Endodermal cell (in vitro differentiated cells): ENCODE data around the gene TNFRSF4. TPM values are rescaled to one million over a fixed set of nuclear protein-coding genes. Genes with fewer than 3 reads are reported as not detected.

ENCODE experiments used
- DNase-seq: peaks from one replicate; pipeline ENCODE4 v3.0.0-alpha.2; 2017
- H3K27ac ChIP-seq: 2 replicates; pipeline ENCODE4 v1.5.1; 2013; ENCODE audit warnings: mild to moderate bottlenecking, low read depth, low read length, moderate library complexity
- H3K27me3 ChIP-seq: 2 replicates; pipeline ENCODE4 v1.6.1; 2013; ENCODE audit warnings: mild to moderate bottlenecking, low read length, moderate library complexity; ENCODE audit not compliant: insufficient read depth, control insufficient read depth, poor library complexity, severe bottlenecking
- H3K36me3 ChIP-seq: 2 replicates; pipeline ENCODE4 v1.7.0; 2013; ENCODE audit warnings: mild to moderate bottlenecking, low read length, moderate library complexity; ENCODE audit not compliant: control insufficient read depth, insufficient read depth
- H3K4me1 ChIP-seq: one replicate; pipeline ENCODE4 v1.7.0; 2013; ENCODE audit warnings: low read length; ENCODE audit not compliant: control insufficient read depth, insufficient read depth
- H3K4me3 ChIP-seq: 2 replicates; pipeline ENCODE4 v1.5.1; 2013; ENCODE audit warnings: mild to moderate bottlenecking, low read length, moderate library complexity
- H3K9ac ChIP-seq: 2 replicates; pipeline ENCODE4 v1.6.1; 2013; ENCODE audit warnings: mild to moderate bottlenecking, low read length, moderate library complexity; ENCODE audit not compliant: poor library complexity, severe bottlenecking; ENCODE audit errors: extremely low read depth
- H3K9me3 ChIP-seq: 2 replicates; pipeline ENCODE4 v1.6.1; 2013; ENCODE audit warnings: mild to moderate bottlenecking, low read length, moderate library complexity; ENCODE audit not compliant: control insufficient read depth
- H3K27ac Mint-ChIP-seq: 2 replicates; pipeline ENCODE4 v1.8.0; 2020; ENCODE audit warnings: mixed read lengths
- H3K27me3 Mint-ChIP-seq: 2 replicates; pipeline ENCODE4 v1.8.0; 2021; ENCODE audit warnings: mild to moderate bottlenecking, mixed read lengths; ENCODE audit not compliant: insufficient read depth
- H3K36me3 Mint-ChIP-seq: 2 replicates; pipeline ENCODE4 v1.8.0; 2020; ENCODE audit warnings: low read depth, mixed read lengths
- H3K4me1 Mint-ChIP-seq: 2 replicates; pipeline ENCODE4 v1.8.0; 2020; ENCODE audit warnings: mixed read lengths
- H3K4me3 Mint-ChIP-seq: 2 replicates; pipeline ENCODE4 v1.8.0; 2020; ENCODE audit warnings: mild to moderate bottlenecking, moderate library complexity, mixed read lengths
- H3K9me3 Mint-ChIP-seq: 2 replicates; pipeline ENCODE4 v1.8.0; 2020; ENCODE audit warnings: mild to moderate bottlenecking, mixed read lengths
- WGBS, 2 experiments: methylation state at CpG; one replicate each; pipeline versions ENCODE4 v1.1.5 to v1.1.7; 2013; ENCODE audit warnings: missing lambda C conversion rate in 2 of 2, mixed read lengths in 1 of 2; ENCODE audit not compliant: insufficient coverage in 1 of 2, insufficient read length in 1 of 2; 5-methylcytosine and 5-hydroxymethylcytosine counted together
- total RNA-seq, 2 donors: library from RNA; stranded (reverse); fragmentation: NEBNext Ultra II Directional in 1 of 2; extraction: Animal tissue kit (Norgen Biotek cat#: 25700) in 1 of 2; gene quantifications; 2 replicates in 1 of 2; 3 replicates in 1 of 2; pipeline ENCODE4 v1.2.1, GENCODE V29; 2021
- TF ChIP-seq, protein P1 (sequence below): fragments of 200-600 bp; sonication (generic); conservative IDR thresholded peaks from 2 replicates; pipeline ENCODE4 v1.5.0; 2021; ENCODE audit warnings: antibody characterized with exemption, mild to moderate bottlenecking

Gene TNFRSF4
- total RNA-seq, 2 donors from 2014 or later = 0.20 TPM; not detected in 1

DNA sequence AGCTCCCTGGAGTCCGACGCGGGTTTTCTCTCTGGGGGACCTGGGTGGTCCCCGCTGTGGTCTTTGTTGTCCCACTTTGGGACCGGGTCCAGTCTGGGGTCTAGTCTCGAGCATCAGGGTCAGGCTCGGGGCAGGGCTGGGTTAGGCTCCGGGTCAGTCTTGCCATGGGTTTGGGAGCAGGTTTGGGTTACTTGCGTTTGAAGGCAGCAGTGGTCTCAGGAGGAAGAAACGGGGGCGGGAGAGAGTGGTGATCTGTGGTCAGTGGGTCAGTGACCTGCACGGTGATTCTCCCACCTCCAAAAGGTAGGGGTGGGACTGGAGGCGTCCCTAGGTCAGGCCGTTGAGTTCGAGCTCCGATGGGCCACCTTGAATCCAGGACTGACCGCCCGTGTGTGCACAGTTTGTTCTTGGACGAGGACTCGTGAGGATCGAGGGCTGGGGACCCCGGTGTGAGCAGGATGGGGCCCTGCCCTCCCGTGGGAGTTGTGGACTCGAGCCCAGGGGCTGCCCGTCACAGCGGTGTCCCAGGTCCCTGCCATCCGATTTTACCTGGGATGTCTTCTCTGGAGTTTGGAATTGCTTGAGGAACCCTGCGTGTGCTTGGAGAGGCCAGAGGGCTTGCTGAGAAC lies 20.3 kb upstream of the TNFRSF4 start:
- TF ChIP-seq, protein P1, sequence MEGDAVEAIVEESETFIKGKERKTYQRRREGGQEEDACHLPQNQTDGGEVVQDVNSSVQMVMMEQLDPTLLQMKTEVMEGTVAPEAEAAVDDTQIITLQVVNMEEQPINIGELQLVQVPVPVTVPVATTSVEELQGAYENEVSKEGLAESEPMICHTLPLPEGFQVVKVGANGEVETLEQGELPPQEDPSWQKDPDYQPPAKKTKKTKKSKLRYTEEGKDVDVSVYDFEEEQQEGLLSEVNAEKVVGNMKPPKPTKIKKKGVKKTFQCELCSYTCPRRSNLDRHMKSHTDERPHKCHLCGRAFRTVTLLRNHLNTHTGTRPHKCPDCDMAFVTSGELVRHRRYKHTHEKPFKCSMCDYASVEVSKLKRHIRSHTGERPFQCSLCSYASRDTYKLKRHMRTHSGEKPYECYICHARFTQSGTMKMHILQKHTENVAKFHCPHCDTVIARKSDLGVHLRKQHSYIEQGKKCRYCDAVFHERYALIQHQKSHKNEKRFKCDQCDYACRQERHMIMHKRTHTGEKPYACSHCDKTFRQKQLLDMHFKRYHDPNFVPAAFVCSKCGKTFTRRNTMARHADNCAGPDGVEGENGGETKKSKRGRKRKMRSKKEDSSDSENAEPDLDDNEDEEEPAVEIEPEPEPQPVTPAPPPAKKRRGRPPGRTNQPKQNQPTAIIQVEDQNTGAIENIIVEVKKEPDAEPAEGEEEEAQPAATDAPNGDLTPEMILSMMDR = no peak
- Mint-ChIP-seq H3K4me3 (peak overlapping the region; percentile 37), H3K4me1 (peaks cover 8% of the 10 kb centered on the region), H3K9me3 (peaks cover 6% of the 10 kb centered on the region), H3K27me3 (no peaks in the 10 kb centered on the region), H3K36me3 (peaks cover 21% of the 10 kb centered on the region), H3K27ac (no peak overlapping the region)
- Histone ChIP-seq H3K4me1 (no peaks in the 10 kb centered on the region), H3K9ac (no peak overlapping the region), H3K36me3 (peaks cover 7% of the 10 kb centered on the region), H3K4me3 (peak overlapping the region; percentile 64), H3K9me3 (no peaks in the 10 kb centered on the region), H3K27me3 (no peaks in the 10 kb centered on the region), H3K27ac (no peak overlapping the region)
- DNase-seq = no peak
- 95 to 98% methylated on average over 25 to 28 of the region's 28 CpGs for WGBS, 2 experiments

DNA sequence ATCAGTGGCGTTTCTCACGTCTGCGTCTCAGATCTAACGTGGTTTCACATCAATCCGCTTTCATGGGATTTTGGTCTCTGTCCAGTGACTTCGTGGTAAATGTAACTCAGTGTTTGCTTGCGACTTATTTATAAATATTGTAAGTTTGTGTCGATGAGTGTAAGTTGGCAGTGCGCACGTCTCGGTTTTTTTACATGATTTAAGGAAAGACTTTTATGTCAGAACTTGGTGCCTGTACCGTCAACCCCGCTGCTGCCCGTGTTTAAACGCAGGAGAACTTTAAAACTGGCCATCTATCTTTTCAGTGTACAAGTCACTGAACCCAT lies 19.6 kb upstream of the TNFRSF4 start:
- peak overlapping the region; percentile 37 for H3K4me3 Mint-ChIP-seq
- peak overlapping the region; percentile 10 for H3K27ac Mint-ChIP-seq
- Histone ChIP-seq H3K27ac (no peak overlapping the region), H3K9ac (no peak overlapping the region), H3K4me3 (peak overlapping the region; percentile 64), H3K9me3 (no peaks in the 10 kb centered on the region), H3K27me3 (no peaks in the 10 kb centered on the region), H3K36me3 (peaks cover 15% of the 10 kb centered on the region), H3K4me1 (no peaks in the 10 kb centered on the region)
- H3K36me3 Mint-ChIP-seq = peaks cover 21% of the 10 kb centered on the region
- H3K27me3 Mint-ChIP-seq = no peaks in the 10 kb centered on the region
- peaks cover 6% of the 10 kb centered on the region for H3K9me3 Mint-ChIP-seq
- TF ChIP-seq, protein P1 = no peak
- peaks cover 8% of the 10 kb centered on the region for H3K4me1 Mint-ChIP-seq
- DNase-seq = no peak
- 95% methylated on average over 15 of the region's 15 CpGs for WGBS, 2 experiments

DNA sequence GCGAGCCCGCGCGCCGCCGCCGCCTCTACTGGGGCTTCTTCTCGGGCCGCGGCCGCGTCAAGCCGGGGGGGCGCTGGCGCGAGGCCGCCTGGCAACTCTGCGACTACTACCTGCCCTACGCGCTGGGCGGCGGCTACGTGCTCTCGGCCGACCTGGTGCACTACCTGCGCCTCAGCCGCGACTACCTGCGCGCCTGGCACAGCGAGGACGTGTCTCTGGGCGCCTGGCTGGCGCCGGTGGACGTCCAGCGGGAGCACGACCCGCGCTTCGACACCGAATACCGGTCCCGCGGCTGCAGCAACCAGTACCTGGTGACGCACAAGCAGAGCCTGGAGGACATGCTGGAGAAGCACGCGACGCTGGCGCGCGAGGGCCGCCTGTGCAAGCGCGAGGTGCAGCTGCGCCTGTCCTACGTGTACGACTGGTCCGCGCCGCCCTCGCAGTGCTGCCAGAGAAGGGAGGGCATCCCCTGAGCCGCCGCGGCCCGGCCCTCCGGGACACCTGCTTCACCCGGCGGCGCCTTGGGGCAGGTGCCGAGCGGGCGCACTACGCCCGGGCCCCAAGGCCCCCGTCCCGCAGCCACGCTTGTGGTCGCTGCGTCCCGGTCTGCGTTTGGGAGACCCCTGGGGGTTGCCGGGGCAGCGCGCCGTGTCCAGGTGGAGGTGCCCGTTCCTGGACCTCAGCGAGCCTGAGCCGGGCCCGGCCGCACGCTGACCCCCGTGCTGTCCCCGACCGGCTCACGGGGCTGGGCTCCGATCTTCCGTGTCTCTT lies 19.0 kb upstream of the TNFRSF4 start:
- Mint-ChIP-seq H3K4me1 (peaks cover 8% of the 10 kb centered on the region), H3K9me3 (peaks cover 6% of the 10 kb centered on the region), H3K4me3 (peak overlapping the region; percentile 37), H3K27ac (no peak overlapping the region), H3K36me3 (peaks cover 24% of the 10 kb centered on the region), H3K27me3 (no peaks in the 10 kb centered on the region)
- TF ChIP-seq, protein P1 = no peak
- Histone ChIP-seq H3K9ac (no peak overlapping the region), H3K27me3 (no peaks in the 10 kb centered on the region), H3K36me3 (peaks cover 16% of the 10 kb centered on the region), H3K27ac (no peak overlapping the region), H3K4me3 (peak overlapping the region; percentile 64), H3K9me3 (no peaks in the 10 kb centered on the region), H3K4me1 (no peaks in the 10 kb centered on the region)
- DNase-seq = no peak
- 96% methylated on average over 96 to 98 of the region's 98 CpGs for WGBS, 2 experiments
